ENCODE measurements around the gene SERPINI1. TPM values are rescaled to one million over a fixed set of nuclear protein-coding genes. Genes with fewer than 3 reads are reported as not detected.

Gene SERPINI1
- total and polyA plus RNA-seq, 9 of the 15 experiments (the other 6 are each of a cell fraction or from before 2014, with no cell fraction given), result 1.6 to 9.9 (median 3.5) TPM

- TF ChIP-seq ETS1 (conservative IDR thresholded peaks at IDR 0.05; ENCODE audit: control insufficient read depth, low read depth, low read length) (no peak), POLR2A (conservative IDR thresholded peaks at IDR 0.05) (no peak), CEBPZ (IDR thresholded peaks at IDR 0.05; ENCODE audit: borderline replicate concordance, low read depth, low read length) (no peak), KDM1A (IDR thresholded peaks at IDR 0.05) (no peak), STAT5B (CRISPR knock-in tag; IDR thresholded peaks at IDR 0.05) (no peak), PTRF (tag; IDR thresholded peaks at IDR 0.05) (no peak), ZNF175 (CRISPR knock-in tag; IDR thresholded peaks at IDR 0.05; ENCODE audit: low read depth) (no peak), E2F6 (IDR thresholded peaks at IDR 0.05; ENCODE audit: borderline replicate concordance in 1 of 2, extremely low read depth in 1 of 2, insufficient read depth in 1 of 2, insufficient read length in 1 of 2, low read depth in 1 of 2, low read length in 1 of 2, poor library complexity in 1 of 2, severe bottlenecking in 1 of 2) (no peak), NR2F6 (CRISPR knock-in tag; IDR thresholded peaks at IDR 0.05) (no peak), ELK3 (CRISPR knock-in tag; IDR thresholded peaks at IDR 0.05) (no peak), ZNF395 (CRISPR knock-in tag; IDR thresholded peaks at IDR 0.05) (no peak), CBX3 (IDR thresholded peaks at IDR 0.05; ENCODE audit: borderline replicate concordance in 1 of 2, low read length in 2 of 2) (no peak), ARID1B (IDR thresholded peaks at IDR 0.05) (peak; percentile 39), TSC22D4 (tag; IDR thresholded peaks at IDR 0.05) (no peak), ZNF655 (CRISPR knock-in tag; IDR thresholded peaks at IDR 0.05) (no peak), FOSL1 (tag; conservative IDR thresholded peaks at IDR 0.05) (0 out of 2 replicates have a peak, but pooled peaks have one; percentile 28), ZNF551 (CRISPR knock-in tag; IDR thresholded peaks at IDR 0.05) (no peak), NFRKB (IDR thresholded peaks at IDR 0.05; ENCODE audit: low read depth) (no peak)
These were observed 3.0 kb upstream of the SERPINI1 start (continued) for GRCh38 chr3:167732313-167733065.

Data from K562 (cell line).